WTC11 (cell line): ENCODE data around the gene IFNK. TPM values are rescaled to one million over a fixed set of nuclear protein-coding genes. Genes with fewer than 3 reads are reported as not detected.

ENCODE experiments used
- ATAC-seq: fragments of 200-7000 bp; cut with Tn5 transposase; 2 replicates; pipeline ENCODE4 v1.10.0; 2021; ENCODE audit warnings: mild to moderate bottlenecking, moderate library complexity
- CTCF ChIA-PET: fragments of 300-600 bp; sonication (Branson Sonifier 250); formaldehyde crosslinking; loops from one replicate; lab custom pipeline; 2021; ENCODE audit warnings: antibody characterized with exemption; lab: Charles Lee
- POLR2A ChIA-PET: fragments of 350-600 bp; sonication (Branson Sonifier 250); formaldehyde crosslinking; loops from one replicate; lab custom pipeline; 2021; ENCODE audit warnings: antibody characterized with exemption; lab: Charles Lee
- DNase-seq: peaks from one replicate; pipeline ENCODE4 v3.0.0; 2021; ENCODE audit warnings: low spot score
- H3K27ac Mint-ChIP-seq: 2 replicates; pipeline ENCODE4 v1.8.0; 2021; ENCODE audit warnings: mixed read lengths
- H3K27me3 Mint-ChIP-seq: 2 replicates; pipeline ENCODE4 v1.8.0; 2021; ENCODE audit warnings: low read depth, mild to moderate bottlenecking, moderate library complexity, mixed read lengths
- H3K36me3 Mint-ChIP-seq: 2 replicates; pipeline ENCODE4 v1.8.0; 2021; ENCODE audit warnings: mixed read lengths
- H3K4me1 Mint-ChIP-seq: 2 replicates; pipeline ENCODE4 v1.8.0; 2022; ENCODE audit warnings: mixed read lengths
- H3K4me3 Mint-ChIP-seq: 2 replicates; pipeline ENCODE4 v1.8.0; 2021; ENCODE audit warnings: mild to moderate bottlenecking, moderate library complexity, mixed read lengths
- H3K9me3 Mint-ChIP-seq: 2 replicates; pipeline ENCODE4 v1.8.0; 2021; ENCODE audit warnings: mixed read lengths
- ATF2 ChIP-seq: sonication (generic); formaldehyde crosslinking; IDR thresholded peaks from 2 replicates; pipeline ENCODE4 v1.8.1; 2022; ENCODE audit warnings: low read depth, missing genetic modification reagents, borderline replicate concordance
- ATF3 ChIP-seq: sonication (generic); formaldehyde crosslinking; conservative IDR thresholded peaks from 2 replicates; pipeline ENCODE4 v1.8.1; 2022; ENCODE audit warnings: mild to moderate bottlenecking, missing genetic modification reagents
- CREM ChIP-seq: sonication (generic); formaldehyde crosslinking; IDR thresholded peaks from 2 replicates; pipeline ENCODE4 v1.8.1; 2022; ENCODE audit warnings: mild to moderate bottlenecking, missing genetic modification reagents, moderate library complexity
- FOXP1 ChIP-seq: sonication (generic); formaldehyde crosslinking; IDR thresholded peaks from 2 replicates; pipeline ENCODE4 v1.8.0; 2022; ENCODE audit warnings: missing genetic modification reagents, mild to moderate bottlenecking, moderate library complexity, borderline replicate concordance
- FOXP4 ChIP-seq: sonication (generic); formaldehyde crosslinking; IDR thresholded peaks from 2 replicates; pipeline ENCODE4 v1.8.0; 2022; ENCODE audit warnings: mild to moderate bottlenecking, missing genetic modification reagents
- JAZF1 ChIP-seq: fragments of 250-450 bp; sonication (Bioruptor Pico); IDR thresholded peaks from 2 replicates; pipeline ENCODE4 v1.9.0; 2021; ENCODE audit warnings: moderate library complexity, mild to moderate bottlenecking, inconsistent platforms
- JUN ChIP-seq: sonication (generic); formaldehyde crosslinking; IDR thresholded peaks from 2 replicates; pipeline ENCODE4 v1.8.0; 2023; ENCODE audit warnings: mild to moderate bottlenecking, missing genetic modification reagents
- MXD4 ChIP-seq: fragments of 250-450 bp; sonication (Bioruptor Pico); IDR thresholded peaks from 2 replicates; pipeline ENCODE4 v1.8.0; 2021; ENCODE audit warnings: mild to moderate bottlenecking, moderate library complexity, borderline replicate concordance
- NFYB ChIP-seq: sonication (generic); formaldehyde crosslinking; conservative IDR thresholded peaks from 2 replicates; pipeline ENCODE4 v1.8.0; 2022; ENCODE audit warnings: low read depth, missing genetic modification reagents
- NR1H2 ChIP-seq: sonication (generic); formaldehyde crosslinking; IDR thresholded peaks from 2 replicates; pipeline ENCODE4 v1.9.0; 2021; ENCODE audit warnings: mild to moderate bottlenecking, moderate library complexity, missing genetic modification reagents
- NR3C1 ChIP-seq: sonication (generic); formaldehyde crosslinking; conservative IDR thresholded peaks from 2 replicates; pipeline ENCODE4 v1.8.1; 2023; ENCODE audit warnings: low read depth, mild to moderate bottlenecking, missing genetic modification reagents
- ZNF121 ChIP-seq: sonication (generic); formaldehyde crosslinking; IDR thresholded peaks from 2 replicates; pipeline ENCODE4 v1.8.0; 2023; ENCODE audit warnings: missing genetic modification reagents
- ZNF416 ChIP-seq: fragments of 250-450 bp; sonication (Bioruptor Pico); IDR thresholded peaks from 2 replicates; pipeline ENCODE4 v1.9.0; 2021; ENCODE audit warnings: mild to moderate bottlenecking, inconsistent platforms
- ZNF423 ChIP-seq: fragments of 250-450 bp; sonication (Bioruptor Pico); IDR thresholded peaks from 2 replicates; pipeline ENCODE4 v2.1.2; 2022; ENCODE audit warnings: mild to moderate bottlenecking, moderate library complexity
- total RNA-seq: library from RNA; stranded (reverse); gene quantifications from 3 replicates; pipeline ENCODE4 v1.2.3, GENCODE V29; 2021
- TF ChIP-seq, protein P1 (sequence below): fragments of 250-450 bp; sonication (Bioruptor Pico); IDR thresholded peaks from 2 replicates; pipeline ENCODE4 v1.9.0; 2021; ENCODE audit warnings: mild to moderate bottlenecking
- TF ChIP-seq, protein P2 (sequence below): sonication (generic); formaldehyde crosslinking; IDR thresholded peaks from 2 replicates; pipeline ENCODE4 v1.8.1; 2023; ENCODE audit warnings: mild to moderate bottlenecking, missing genetic modification reagents, moderate library complexity
- TF ChIP-seq, protein P3 (sequence below): sonication (generic); formaldehyde crosslinking; IDR thresholded peaks from 2 replicates; pipeline ENCODE4 v1.8.1; 2023; ENCODE audit warnings: mild to moderate bottlenecking, missing genetic modification reagents
- TF ChIP-seq, protein P4 (sequence below): sonication (generic); formaldehyde crosslinking; IDR thresholded peaks from 2 replicates; pipeline ENCODE4 v1.8.1; 2023; ENCODE audit warnings: mild to moderate bottlenecking, missing genetic modification reagents, moderate library complexity

IFNK gene
- total RNA-seq, 1 experiment from 2014 or later: not detected

DNA sequence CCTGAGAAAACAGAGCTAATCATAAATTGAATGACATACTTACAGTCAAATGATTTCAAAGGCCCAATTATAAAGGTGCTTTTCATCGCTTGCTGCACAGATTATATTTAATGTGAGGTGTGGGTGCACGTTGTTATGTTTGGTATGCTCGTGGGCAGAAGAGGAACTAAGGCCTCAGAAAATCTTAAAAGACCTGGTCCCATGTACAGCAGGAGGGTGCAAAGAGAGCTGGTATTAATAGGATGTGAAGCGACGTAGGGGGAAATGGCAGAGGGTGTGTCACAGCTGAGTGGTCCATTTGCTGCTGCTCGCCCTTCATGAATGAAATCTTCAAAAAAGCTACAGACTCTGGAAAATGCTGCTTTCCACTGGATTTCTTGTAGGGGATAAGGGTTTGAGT lies 40.5 kb upstream of the IFNK start:
- Mint-ChIP-seq H3K27ac (no peak overlapping the region), H3K4me1 (peaks cover 28% of the 10 kb centered on the region), H3K27me3 (no peaks in the 10 kb centered on the region)
- TF ChIP-seq ATF2 (CRISPR knock-in tag) (no peak), JUN (CRISPR knock-in tag) (no peak), ZNF416 (no peak), ZNF121 (CRISPR knock-in tag) (no peak), NR3C1 (CRISPR knock-in tag) (no peak), NR1H2 (CRISPR knock-in tag) (no peak), FOXP1 (CRISPR knock-in tag) (no peak), JAZF1 (CRISPR knock-in tag) (no peak), ZNF423 (CRISPR knock-in tag) (no peak), CREM (CRISPR knock-in tag) (no peak), ATF3 (CRISPR knock-in tag) (no peak), MXD4 (no peak)
- TF ChIP-seq, protein P1, sequence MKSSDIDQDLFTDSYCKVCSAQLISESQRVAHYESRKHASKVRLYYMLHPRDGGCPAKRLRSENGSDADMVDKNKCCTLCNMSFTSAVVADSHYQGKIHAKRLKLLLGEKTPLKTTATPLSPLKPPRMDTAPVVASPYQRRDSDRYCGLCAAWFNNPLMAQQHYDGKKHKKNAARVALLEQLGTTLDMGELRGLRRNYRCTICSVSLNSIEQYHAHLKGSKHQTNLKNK (CRISPR knock-in tag): no peak
- TF ChIP-seq, protein P2, sequence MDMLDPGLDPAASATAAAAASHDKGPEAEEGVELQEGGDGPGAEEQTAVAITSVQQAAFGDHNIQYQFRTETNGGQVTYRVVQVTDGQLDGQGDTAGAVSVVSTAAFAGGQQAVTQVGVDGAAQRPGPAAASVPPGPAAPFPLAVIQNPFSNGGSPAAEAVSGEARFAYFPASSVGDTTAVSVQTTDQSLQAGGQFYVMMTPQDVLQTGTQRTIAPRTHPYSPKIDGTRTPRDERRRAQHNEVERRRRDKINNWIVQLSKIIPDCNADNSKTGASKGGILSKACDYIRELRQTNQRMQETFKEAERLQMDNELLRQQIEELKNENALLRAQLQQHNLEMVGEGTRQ (CRISPR knock-in tag): no peak
- TF ChIP-seq, all 79 proteins: peak for 0
- Mint-ChIP-seq H3K36me3 (peaks cover 29% of the 10 kb centered on the region), H3K9me3 (peaks cover 22% of the 10 kb centered on the region), H3K4me3 (no peak overlapping the region)
- ATAC-seq (no peak), DNase-seq (no peak)
- ChIA-PET CTCF (no interaction called here), POLR2A (no interaction called here)

- DNase-seq (no peak), ATAC-seq (no peak)
- ChIA-PET CTCF (no interaction called here), POLR2A (no interaction called here)
- peaks cover 41% of the 10 kb centered on the region for H3K4me1 Mint-ChIP-seq
- no peak overlapping the region for H3K4me3 Mint-ChIP-seq
- TF ChIP-seq FOXP1 (CRISPR knock-in tag) (no peak), NFYB (no peak), FOXP4 (CRISPR knock-in tag) (no peak), NR3C1 (CRISPR knock-in tag) (no peak)
- TF ChIP-seq, protein P3, sequence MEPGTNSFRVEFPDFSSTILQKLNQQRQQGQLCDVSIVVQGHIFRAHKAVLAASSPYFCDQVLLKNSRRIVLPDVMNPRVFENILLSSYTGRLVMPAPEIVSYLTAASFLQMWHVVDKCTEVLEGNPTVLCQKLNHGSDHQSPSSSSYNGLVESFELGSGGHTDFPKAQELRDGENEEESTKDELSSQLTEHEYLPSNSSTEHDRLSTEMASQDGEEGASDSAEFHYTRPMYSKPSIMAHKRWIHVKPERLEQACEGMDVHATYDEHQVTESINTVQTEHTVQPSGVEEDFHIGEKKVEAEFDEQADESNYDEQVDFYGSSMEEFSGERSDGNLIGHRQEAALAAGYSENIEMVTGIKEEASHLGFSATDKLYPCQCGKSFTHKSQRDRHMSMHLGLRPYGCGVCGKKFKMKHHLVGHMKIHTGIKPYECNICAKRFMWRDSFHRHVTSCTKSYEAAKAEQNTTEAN (CRISPR knock-in tag): no peak
- TF ChIP-seq, protein P4, sequence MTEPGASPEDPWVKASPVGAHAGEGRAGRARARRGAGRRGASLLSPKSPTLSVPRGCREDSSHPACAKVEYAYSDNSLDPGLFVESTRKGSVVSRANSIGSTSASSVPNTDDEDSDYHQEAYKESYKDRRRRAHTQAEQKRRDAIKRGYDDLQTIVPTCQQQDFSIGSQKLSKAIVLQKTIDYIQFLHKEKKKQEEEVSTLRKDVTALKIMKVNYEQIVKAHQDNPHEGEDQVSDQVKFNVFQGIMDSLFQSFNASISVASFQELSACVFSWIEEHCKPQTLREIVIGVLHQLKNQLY (CRISPR knock-in tag): no peak
- H3K27me3 Mint-ChIP-seq: no peaks in the 10 kb centered on the region
- no peak overlapping the region; the same call in 1 of the 2 replicates for H3K27ac Mint-ChIP-seq
- H3K36me3 Mint-ChIP-seq: peaks cover 15% of the 10 kb centered on the region
- H3K9me3 Mint-ChIP-seq: peaks cover 8% of the 10 kb centered on the region; the same call in 1 of the 2 replicates
Measured at GRCh38 chr9:27485158-27485557, 38.9 kb upstream of the IFNK start.
